Colonic mucosa (tissue), 4 donors: Measurements from ENCODE around the gene TBX4. TPM values are rescaled to one million over a fixed set of nuclear protein-coding genes. Genes with fewer than 3 reads are reported as not detected.

Experiments used
- DNase-seq: peaks from one replicate; pipeline ENCODE4 v3.0.0-alpha.2; 2020
- H3K27ac ChIP-seq: fragments of 200-600 bp; one replicate; pipeline ENCODE4 v1.8.0; 2021
- H3K27me3 ChIP-seq: fragments of 200-600 bp; one replicate; pipeline ENCODE4 v1.8.0; 2021
- H3K36me3 ChIP-seq: fragments of 200-600 bp; one replicate; pipeline ENCODE4 v1.8.0; 2021
- H3K4me1 ChIP-seq: fragments of 200-600 bp; one replicate; pipeline ENCODE4 v1.8.0; 2021; ENCODE audit warnings: mild to moderate bottlenecking
- H3K4me3 ChIP-seq: fragments of 200-600 bp; one replicate; pipeline ENCODE4 v1.8.0; 2021
- H3K9ac ChIP-seq, 2 donors: one replicate each; pipeline ENCODE4 v1.7.0; 2013; ENCODE audit warnings: control low read depth in 2 of 2, low read depth in 2 of 2, low read length in 2 of 2
- H3K9me3 ChIP-seq: fragments of 200-600 bp; one replicate; pipeline ENCODE4 v1.8.0; 2021
- CTCF ChIP-seq: fragments of 200-600 bp; IDR thresholded peaks from one replicate; pipeline ENCODE4 v1.8.0; 2022; ENCODE audit warnings: antibody characterized with exemption, mild to moderate bottlenecking
- intact Hi-C: fragments of 100-400 bp; cut with DNase I; formaldehyde crosslinking; loops from one replicate; pipeline ENCODE4 v1.14.1; 2022
- total RNA-seq, 2 donors: library from RNA; stranded (reverse); fragmentation: NEBNext Ultra II Directional in 1 of 2; extraction: Animal tissue kit (Norgen Biotek cat#: 25700) in 1 of 2; gene quantifications; one replicate each; pipeline ENCODE4 v1.2.1, GENCODE V29; 2021
- donor health status: healthy.
- donor health status: DM: no; HTN: no; CAD: no.
- donor health status: DM: no; HTN: no; CAD: no.

Gene TBX4
- total RNA-seq, 2 donors from 2014 or later: not detected

GRCh38 chr17:61414141-61414935 lies 37.9 kb upstream of the TBX4 start:
- intact Hi-C loops: no loop called here

GRCh38 chr17:61414936-61415251 lies 37.3 kb upstream of the TBX4 start:
- peaks cover 5% of the 10 kb centered on the region for H3K4me1 ChIP-seq
- no peaks in the 10 kb centered on the region for H3K9me3 ChIP-seq
- no peaks in the 10 kb centered on the region for H3K36me3 ChIP-seq
- TF ChIP-seq CTCF: no peak
- intact Hi-C loops: no loop called here
- no peak overlapping the region for H3K27ac ChIP-seq
- no peak overlapping the region for H3K9ac ChIP-seq
- peaks cover 21% of the 10 kb centered on the region for H3K27me3 ChIP-seq
- H3K4me3 ChIP-seq: no peak overlapping the region
- no peak for DNase-seq

More at GRCh38 chr17:61414141-61414935, 37.9 kb upstream of the TBX4 start:
- peaks cover 5% of the 10 kb centered on the region for H3K4me1 ChIP-seq
- no peak overlapping the region for H3K9ac ChIP-seq
- no peaks in the 10 kb centered on the region for H3K9me3 ChIP-seq
- no peak overlapping the region for H3K4me3 ChIP-seq
- H3K27ac ChIP-seq: no peak overlapping the region
- DNase-seq: peak; percentile 29
- H3K27me3 ChIP-seq: peaks cover 24% of the 10 kb centered on the region
- H3K36me3 ChIP-seq: no peaks in the 10 kb centered on the region
- TF ChIP-seq CTCF: no peak

- Histone ChIP-seq H3K27ac (no peak overlapping the region), H3K9ac (no peak overlapping the region), H3K4me3 (no peak overlapping the region), H3K36me3 (no peaks in the 10 kb centered on the region), H3K9me3 (no peaks in the 10 kb centered on the region), H3K4me1 (peaks cover 1% of the 10 kb centered on the region), H3K27me3 (peaks cover 14% of the 10 kb centered on the region)
- intact Hi-C loops: loop anchor here (2.0 kb wide), 1 partner anchor 135 kb away; no protein-coding TSS in a partner anchor
- TF ChIP-seq CTCF: no peak
- peak; percentile 16 for DNase-seq
Observed at GRCh38 chr17:61415374-61416210, 36.6 kb upstream of the TBX4 start.

GRCh38 chr17:61416211-61416539 lies 36.0 kb upstream of the TBX4 start:
- intact Hi-C loops: loop anchor here (2.0 kb wide), 1 partner anchor 135 kb away; no protein-coding TSS in a partner anchor
- Histone ChIP-seq H3K27ac (no peak overlapping the region), H3K4me3 (no peak overlapping the region), H3K9ac (no peak overlapping the region), H3K4me1 (no peaks in the 10 kb centered on the region), H3K36me3 (no peaks in the 10 kb centered on the region), H3K27me3 (peaks cover 8% of the 10 kb centered on the region), H3K9me3 (no peaks in the 10 kb centered on the region)
- no peak for DNase-seq
- no peak for TF ChIP-seq CTCF

GRCh38 chr17:61416540-61417363 lies 35.5 kb upstream of the TBX4 start:
- Histone ChIP-seq H3K9ac (no peak overlapping the region), H3K4me1 (no peaks in the 10 kb centered on the region), H3K4me3 (no peak overlapping the region), H3K27me3 (peaks cover 6% of the 10 kb centered on the region), H3K9me3 (no peaks in the 10 kb centered on the region), H3K36me3 (no peaks in the 10 kb centered on the region), H3K27ac (no peak overlapping the region)
- intact Hi-C loops: loop anchor here (2.0 kb wide), 1 partner anchor 134 kb away; no protein-coding TSS in a partner anchor
- TF ChIP-seq CTCF: peak; percentile 95
- DNase-seq: peak; percentile 80
